Measurements from ENCODE around the gene ADAMTS19. TPM values are rescaled to one million over a fixed set of nuclear protein-coding genes. Genes with fewer than 3 reads are reported as not detected.

Gene ADAMTS19
- total RNA-seq, 6 experiments from 2014 or later, result not detected

GRCh38 chr5:129496864-129497595 is 36.9 kb downstream of the ADAMTS19 start:
- Mint-ChIP-seq H3K4me3 (no peak overlapping the region), H3K9me3 (peaks cover 50% of the 10 kb centered on the region), H3K27ac (no peak overlapping the region), H3K36me3 (ENCODE audit: low read depth) (no peaks in the 10 kb centered on the region), H3K4me1 (ENCODE audit: low read depth) (no peaks in the 10 kb centered on the region), H3K27me3 (ENCODE audit: insufficient read depth) (no peaks in the 10 kb centered on the region)
- DNase-seq, result no peak
- TF ChIP-seq CTCF (IDR thresholded peaks at IDR 0.05), result no peak

GRCh38 chr5:129499208-129499852 is 39.2 kb downstream of the ADAMTS19 start:
- DNase-seq, result no peak
- H3K27me3 Mint-ChIP-seq (ENCODE audit: insufficient read depth), result no peaks in the 10 kb centered on the region; the same call in 1 of the 2 replicates

GRCh38 chr5:129500101-129500500 is 40.0 kb downstream of the ADAMTS19 start:
- Mint-ChIP-seq H3K27ac (no peak overlapping the region), H3K9me3 (peaks cover 55% of the 10 kb centered on the region), H3K4me1 (ENCODE audit: low read depth) (no peaks in the 10 kb centered on the region), H3K27me3 (ENCODE audit: insufficient read depth) (no peaks in the 10 kb centered on the region; the same call in 1 of the 2 replicates), H3K36me3 (ENCODE audit: low read depth) (no peaks in the 10 kb centered on the region), H3K4me3 (no peak overlapping the region)
- no peak for TF ChIP-seq CTCF (IDR thresholded peaks at IDR 0.05)
- no peak for DNase-seq

More at GRCh38 chr5:129499208-129499852, 39.2 kb downstream of the ADAMTS19 start:
- no peak for TF ChIP-seq CTCF (IDR thresholded peaks at IDR 0.05)
- Mint-ChIP-seq H3K4me1 (ENCODE audit: low read depth) (no peaks in the 10 kb centered on the region), H3K36me3 (ENCODE audit: low read depth) (no peaks in the 10 kb centered on the region), H3K27ac (no peak overlapping the region), H3K4me3 (no peak overlapping the region), H3K9me3 (peaks cover 58% of the 10 kb centered on the region)

- Mint-ChIP-seq H3K36me3 (ENCODE audit: low read depth) (no peaks in the 10 kb centered on the region), H3K4me3 (no peak overlapping the region), H3K27me3 (ENCODE audit: insufficient read depth) (no peaks in the 10 kb centered on the region; the same call in 1 of the 2 replicates), H3K9me3 (peaks cover 29% of the 10 kb centered on the region), H3K27ac (no peak overlapping the region), H3K4me1 (ENCODE audit: low read depth) (no peaks in the 10 kb centered on the region)
- no peak for DNase-seq
- TF ChIP-seq CTCF (IDR thresholded peaks at IDR 0.05), result no peak
Observed at GRCh38 chr5:129506086-129506485, 46.0 kb downstream of the ADAMTS19 start.

- Mint-ChIP-seq H3K27ac (no peak overlapping the region), H3K27me3 (ENCODE audit: insufficient read depth) (no peaks in the 10 kb centered on the region; the same call in 1 of the 2 replicates), H3K9me3 (peaks cover 21% of the 10 kb centered on the region), H3K36me3 (ENCODE audit: low read depth) (no peaks in the 10 kb centered on the region), H3K4me1 (ENCODE audit: low read depth) (no peaks in the 10 kb centered on the region), H3K4me3 (no peak overlapping the region)
- no peak for DNase-seq
- no peak for TF ChIP-seq CTCF (IDR thresholded peaks at IDR 0.05)
Observed at GRCh38 chr5:129506950-129507349, 46.9 kb downstream of the ADAMTS19 start.
